Ovary (tissue), 3 donors: ENCODE data around the gene CSNK1E.

Experiments used
- CTCF ChIP-seq, 3 donors: fragments of 450-650 bp in 2 of 3; fragments of 200-600 bp in 1 of 3; IDR thresholded peaks; one replicate each; pipeline versions ENCODE4 v1.5.1 to v1.8.0; 2016 to 2022; ENCODE audit warnings: antibody characterized with exemption in 3 of 3, mild to moderate bottlenecking in 1 of 3
- EP300 ChIP-seq: sonication (generic); formaldehyde crosslinking; IDR thresholded peaks from one replicate; pipeline ENCODE4 v1.6.1; 2017; ENCODE audit warnings: antibody characterized with exemption
- POLR2A ChIP-seq: fragments of 450-650 bp; IDR thresholded peaks from one replicate; pipeline ENCODE4 v1.6.1; 2017; ENCODE audit warnings: antibody characterized with exemption, mild to moderate bottlenecking, moderate library complexity
- donor health status: DM: no; HTN: no; CAD: no.

GRCh38 chr22:38325587-38325986 is 8.4 kb upstream of the CSNK1E start:
- no peak for TF ChIP-seq CTCF (IDR thresholded peaks at IDR 0.05)
- no peak for TF ChIP-seq EP300
- no peak for TF ChIP-seq POLR2A
